ENCODE results near the gene R3HDML. TPM values are rescaled to one million over a fixed set of nuclear protein-coding genes. Genes with fewer than 3 reads are reported as not detected.

R3HDML gene
- total and polyA plus RNA-seq, 10 of the 15 experiments (the other 5 are each of a cell fraction or from before 2014, with no cell fraction given): not detected

DNA sequence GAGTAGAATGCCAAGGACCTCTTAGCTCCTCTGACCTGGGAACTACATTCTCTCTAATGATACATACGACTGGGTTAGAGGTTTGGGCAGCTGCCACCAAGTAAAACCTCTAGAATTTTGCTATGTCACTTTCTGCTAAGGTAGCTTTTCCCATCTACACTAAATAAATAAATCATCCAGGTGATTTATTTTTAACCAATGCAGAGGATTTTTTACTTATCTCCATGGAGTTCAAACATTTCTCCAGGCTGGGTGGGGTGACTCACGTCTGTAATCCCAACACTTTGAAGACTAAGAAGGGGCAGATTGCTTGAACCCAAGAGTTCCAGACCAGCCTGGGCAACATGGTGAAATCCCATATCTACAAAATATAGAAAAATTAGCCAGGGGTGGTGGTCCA is 45.8 kb downstream of the R3HDML start:
- in situ Hi-C loops (cut with MboI): loop anchor here (5.0 kb wide), 1 partner anchor 165 kb away; no protein-coding TSS in a partner anchor
- 5% methylated on average over 2 of the region's 2 CpGs for WGBS (ENCODE audit: insufficient coverage, insufficient replicate concordance, low lambda C conversion rate, missing lambda C conversion rate)
- intact Hi-C loops (cut with micrococcal nuclease; ENCODE audit: unreplicated experiment): no loop called here

DNA sequence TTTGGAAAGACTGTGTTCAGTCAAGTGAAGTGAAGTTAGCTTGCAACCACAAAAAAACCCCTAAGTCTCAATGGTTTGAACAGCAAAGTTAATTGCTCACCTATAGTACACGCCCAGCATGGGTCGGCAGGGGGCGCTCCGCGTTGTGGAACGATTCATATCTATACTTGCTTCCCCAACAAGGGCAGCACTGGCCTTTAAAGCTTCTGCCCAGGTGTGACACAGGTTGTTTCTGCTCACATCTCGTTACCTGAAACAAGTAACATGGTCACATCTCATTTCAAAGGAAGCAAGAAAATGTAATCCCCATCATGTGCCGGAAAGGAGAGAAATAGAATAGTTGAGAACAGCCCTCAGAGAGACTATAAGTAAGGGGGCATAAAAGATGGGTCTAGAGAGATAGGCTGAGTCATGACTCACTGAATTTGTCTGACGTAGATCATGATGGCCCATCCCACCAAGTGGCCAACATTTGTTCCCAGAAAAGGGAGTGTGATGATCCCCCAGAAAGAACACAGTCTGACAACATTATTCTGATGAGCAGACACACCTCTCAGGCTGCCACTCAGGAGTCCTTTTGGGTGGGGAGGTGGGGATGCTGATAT is 47.7 kb downstream of the R3HDML start:
- intact Hi-C loops (cut with micrococcal nuclease; ENCODE audit: unreplicated experiment): loop anchor here (5.0 kb wide), 2 partner anchors 298 to 348 kb away; no protein-coding TSS in a partner anchor
- Histone ChIP-seq H3K9me3 (replicated peaks; ENCODE audit: control insufficient read depth, insufficient read depth, low read length) (no peaks in the 10 kb centered on the region), H3K4me2 (ENCODE audit: control insufficient read depth, insufficient read depth) (no peak overlapping the region), H2AFZ (ENCODE audit: control insufficient read depth, low read depth, low read length) (no peak overlapping the region), H3K79me2 (ENCODE audit: control insufficient read depth, insufficient read depth, low read length) (no peaks in the 10 kb centered on the region), H3K27ac (ENCODE audit: control insufficient read depth, insufficient read depth) (no peak overlapping the region), H3K27me3 (replicated peaks in 1 of 2; ENCODE audit: control insufficient read depth in 2 of 2, insufficient read depth in 2 of 2, low read length in 1 of 2) (no peaks in the 10 kb centered on the region; a peak in 1 of 4 replicates), H3K36me3 (ENCODE audit: control insufficient read depth in 2 of 2, insufficient read depth in 2 of 2, low read length in 1 of 2) (no peaks in the 10 kb centered on the region), H3K4me1 (ENCODE audit: control insufficient read depth, insufficient read depth, low read length) (no peaks in the 10 kb centered on the region), H3K9ac (ENCODE audit: control insufficient read depth, insufficient read depth, low read length) (no peak overlapping the region), H4K20me1 (ENCODE audit: control insufficient read depth, insufficient read depth) (no peaks in the 10 kb centered on the region), H3K4me3 (no peak overlapping the region)
- WGBS (ENCODE audit: insufficient coverage, insufficient replicate concordance, low lambda C conversion rate, missing lambda C conversion rate): 10% methylated on average over 9 of the region's 9 CpGs
- peak; percentile 88 for FAIRE-seq
- ChIA-PET SMC1A (ENCODE audit: uncharacterized antibody, unreplicated experiment) (interaction anchor here (0.8 to 2.8 kb wide), 8 partner anchors 12 to 299 kb away, joined by 3 to 17 read pairs (median 4); no protein-coding TSS in a partner anchor), POLR2A (no interaction called here), RAD21 (ENCODE audit: unreplicated experiment) (interaction anchor here (0.7 to 2.1 kb wide), 9 partner anchors 76 to 349 kb away, joined by 3 to 12 read pairs (median 3); partner anchors contain the start of gene TTPAL), CTCF (interaction anchor here (0.6 to 8.5 kb wide), 26 partner anchors 11 to 915 kb away, joined by 3 to 104 read pairs (median 3); partner anchors contain the start of gene PKIG)
- in situ Hi-C loops (cut with MboI): loop anchor here (5.0 kb wide), 2 partner anchors 167 to 223 kb away; no protein-coding TSS in a partner anchor
- ATAC-seq: peak; percentile 87
- peak; percentile 26 for DNase-seq (ENCODE audit: low read depth, low spot score)
- BruUV-seq (replicated peaks): no TSS peak
- TF ChIP-seq RAD21 (IDR thresholded peaks at IDR 0.05; ENCODE audit: insufficient read depth, low read depth, low read length) (peak; percentile 48), RELA (IDR thresholded peaks at IDR 0.05; ENCODE audit: borderline replicate concordance, partially characterized antibody) (no peak), IRF3 (IDR thresholded peaks at IDR 0.05) (no peak), YBX1 (IDR thresholded peaks at IDR 0.05) (no peak), FOXM1 (IDR thresholded peaks at IDR 0.05; ENCODE audit: low read depth, low read length) (no peak), POU2F2 (IDR thresholded peaks at IDR 0.05; ENCODE audit: borderline replicate concordance, low read depth, low read length) (peak; percentile 58; the same call in 1 of the 3 replicates), CBX5 (IDR thresholded peaks at IDR 0.05; ENCODE audit: low read depth) (no peak), MYB (IDR thresholded peaks at IDR 0.05; ENCODE audit: borderline replicate concordance, low read depth, low read length) (no peak)
- TF ChIP-seq, protein P1, sequence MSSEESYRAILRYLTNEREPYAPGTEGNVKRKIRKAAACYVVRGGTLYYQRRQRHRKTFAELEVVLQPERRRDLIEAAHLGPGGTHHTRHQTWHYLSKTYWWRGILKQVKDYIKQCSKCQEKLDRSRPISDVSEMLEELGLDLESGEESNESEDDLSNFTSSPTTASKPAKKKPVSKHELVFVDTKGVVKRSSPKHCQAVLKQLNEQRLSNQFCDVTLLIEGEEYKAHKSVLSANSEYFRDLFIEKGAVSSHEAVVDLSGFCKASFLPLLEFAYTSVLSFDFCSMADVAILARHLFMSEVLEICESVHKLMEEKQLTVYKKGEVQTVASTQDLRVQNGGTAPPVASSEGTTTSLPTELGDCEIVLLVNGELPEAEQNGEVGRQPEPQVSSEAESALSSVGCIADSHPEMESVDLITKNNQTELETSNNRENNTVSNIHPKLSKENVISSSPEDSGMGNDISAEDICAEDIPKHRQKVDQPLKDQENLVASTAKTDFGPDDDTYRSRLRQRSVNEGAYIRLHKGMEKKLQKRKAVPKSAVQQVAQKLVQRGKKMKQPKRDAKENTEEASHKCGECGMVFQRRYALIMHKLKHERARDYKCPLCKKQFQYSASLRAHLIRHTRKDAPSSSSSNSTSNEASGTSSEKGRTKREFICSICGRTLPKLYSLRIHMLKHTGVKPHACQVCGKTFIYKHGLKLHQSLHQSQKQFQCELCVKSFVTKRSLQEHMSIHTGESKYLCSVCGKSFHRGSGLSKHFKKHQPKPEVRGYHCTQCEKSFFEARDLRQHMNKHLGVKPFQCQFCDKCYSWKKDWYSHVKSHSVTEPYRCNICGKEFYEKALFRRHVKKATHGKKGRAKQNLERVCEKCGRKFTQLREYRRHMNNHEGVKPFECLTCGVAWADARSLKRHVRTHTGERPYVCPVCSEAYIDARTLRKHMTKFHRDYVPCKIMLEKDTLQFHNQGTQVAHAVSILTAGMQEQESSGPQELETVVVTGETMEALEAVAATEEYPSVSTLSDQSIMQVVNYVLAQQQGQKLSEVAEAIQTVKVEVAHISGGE (CRISPR knock-in tag; IDR thresholded peaks at IDR 0.05): no peak

More for the DNA sequence above, 45.8 kb downstream of the R3HDML start:
- H3K27ac ChIP-seq (ENCODE audit: control insufficient read depth, insufficient read depth): no peak overlapping the region
- no peaks in the 10 kb centered on the region for H3K79me2 ChIP-seq (ENCODE audit: control insufficient read depth, insufficient read depth, low read length)
- FAIRE-seq (no peak), DNase-seq (ENCODE audit: low read depth, low spot score) (no peak), ATAC-seq (no peak)
- no peak for TF ChIP-seq NFIC (IDR thresholded peaks at IDR 0.05; ENCODE audit: low read depth, low read length)
- TF ChIP-seq HCFC1 (IDR thresholded peaks at IDR 0.05; ENCODE audit: low read length): no peak
- SMC1A ChIA-PET (ENCODE audit: uncharacterized antibody, unreplicated experiment): interaction anchor here (2.2 kb wide), 1 partner anchor 193 kb away, joined by 4 read pairs; no protein-coding TSS in a partner anchor
- H3K9ac ChIP-seq (ENCODE audit: control insufficient read depth, insufficient read depth, low read length): no peak overlapping the region
- no peaks in the 10 kb centered on the region for H3K4me1 ChIP-seq (ENCODE audit: control insufficient read depth, insufficient read depth, low read length)
- POLR2A ChIA-PET: no interaction called here
- H3K36me3 ChIP-seq (ENCODE audit: control insufficient read depth in 2 of 2, insufficient read depth in 2 of 2, low read length in 1 of 2): no peaks in the 10 kb centered on the region
- H3K9me3 ChIP-seq (replicated peaks; ENCODE audit: control insufficient read depth, insufficient read depth, low read length): no peaks in the 10 kb centered on the region
- RAD21 ChIA-PET (ENCODE audit: unreplicated experiment): interaction anchor here (2.1 kb wide), 1 partner anchor 167 kb away, joined by 5 read pairs; no protein-coding TSS in a partner anchor
- H3K27me3 ChIP-seq (replicated peaks in 1 of 2; ENCODE audit: control insufficient read depth in 2 of 2, insufficient read depth in 2 of 2, low read length in 1 of 2): no peaks in the 10 kb centered on the region
- CTCF ChIA-PET: interaction anchor here (0.6 to 8.5 kb wide), 12 partner anchors 8 to 319 kb away, joined by 3 to 104 read pairs (median 5); partner anchors contain the start of gene SERINC3
- BruUV-seq (replicated peaks): no TSS peak
- no peaks in the 10 kb centered on the region for H4K20me1 ChIP-seq (ENCODE audit: control insufficient read depth, insufficient read depth)
- H2AFZ ChIP-seq (ENCODE audit: control insufficient read depth, low read depth, low read length): no peak overlapping the region
- H3K4me3 ChIP-seq: no peak overlapping the region
- H3K4me2 ChIP-seq (ENCODE audit: control insufficient read depth, insufficient read depth): no peak overlapping the region
